ENCODE data around the gene AKIP1. TPM values are rescaled to one million over a fixed set of nuclear protein-coding genes. Genes with fewer than 3 reads are reported as not detected.
"Not testable (repeated sequence)": the region's sequence is repeated elsewhere in the genome, so short reads cannot be mapped to it uniquely, and the experiment has no call there.

Gene AKIP1
- total RNA-seq, 1 donor from 2014 or later, result 39.8 TPM

DNA sequence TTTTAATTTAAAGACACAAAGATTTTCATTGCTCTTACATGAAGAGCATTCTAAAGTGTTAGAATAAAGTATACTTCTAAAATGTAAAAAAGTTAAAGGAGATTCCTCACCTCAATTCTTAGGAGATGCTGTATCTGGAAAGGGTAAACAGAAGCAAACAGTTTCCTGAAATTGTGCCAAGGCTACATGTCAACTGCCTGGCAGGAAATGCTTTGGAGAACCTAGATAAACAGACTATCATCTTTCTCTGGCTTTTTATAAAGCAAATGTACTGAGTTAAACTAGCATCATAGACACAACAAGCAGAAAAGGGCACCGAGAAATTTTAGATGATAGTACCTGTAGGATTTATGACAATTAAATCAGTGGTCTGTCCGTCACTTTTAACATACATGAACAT lies 24.7 kb upstream of the AKIP1 start:
- no peaks in the 10 kb centered on the region for H3K27me3 ChIP-seq (ENCODE audit: control insufficient read depth, insufficient read depth, low read length)

DNA sequence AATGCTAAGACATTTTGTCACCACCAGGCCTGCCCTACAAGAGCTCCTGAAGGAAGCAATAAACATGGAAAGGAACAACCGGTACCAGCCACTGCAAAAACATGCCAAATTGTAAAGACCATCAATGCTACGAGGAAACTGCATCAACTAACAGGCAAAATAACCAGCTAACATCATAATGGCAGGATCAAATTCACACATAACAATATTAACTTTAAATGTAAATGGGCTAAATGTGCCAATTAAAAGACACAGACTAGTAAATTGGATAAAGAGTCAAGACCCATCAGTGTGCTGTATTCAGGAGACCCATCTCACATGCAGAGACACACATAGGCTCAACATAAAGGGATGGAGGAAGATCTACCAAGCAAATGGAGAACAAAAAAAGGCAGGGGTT lies 19.8 kb upstream of the AKIP1 start:
- not testable (repeated sequence) for H3K36me3 ChIP-seq (ENCODE audit: control insufficient read depth, insufficient read depth, low read length); DNase-seq (ENCODE audit: low read depth); H3K27me3 ChIP-seq (ENCODE audit: control insufficient read depth, insufficient read depth, low read length); H3K4me3 ChIP-seq (ENCODE audit: low read depth, low read length)

More for the DNA sequence above, 24.7 kb upstream of the AKIP1 start:
- DNase-seq (ENCODE audit: low read depth), result no peak
- no peak for TF ChIP-seq CTCF (IDR thresholded peaks at IDR 0.05; ENCODE audit: insufficient read depth, low read length, poor library complexity, severe bottlenecking)
- Histone ChIP-seq H3K4me3 (ENCODE audit: low read depth, low read length) (no peak overlapping the region), H3K36me3 (ENCODE audit: control insufficient read depth, insufficient read depth, low read length) (no peaks in the 10 kb centered on the region)

DNA sequence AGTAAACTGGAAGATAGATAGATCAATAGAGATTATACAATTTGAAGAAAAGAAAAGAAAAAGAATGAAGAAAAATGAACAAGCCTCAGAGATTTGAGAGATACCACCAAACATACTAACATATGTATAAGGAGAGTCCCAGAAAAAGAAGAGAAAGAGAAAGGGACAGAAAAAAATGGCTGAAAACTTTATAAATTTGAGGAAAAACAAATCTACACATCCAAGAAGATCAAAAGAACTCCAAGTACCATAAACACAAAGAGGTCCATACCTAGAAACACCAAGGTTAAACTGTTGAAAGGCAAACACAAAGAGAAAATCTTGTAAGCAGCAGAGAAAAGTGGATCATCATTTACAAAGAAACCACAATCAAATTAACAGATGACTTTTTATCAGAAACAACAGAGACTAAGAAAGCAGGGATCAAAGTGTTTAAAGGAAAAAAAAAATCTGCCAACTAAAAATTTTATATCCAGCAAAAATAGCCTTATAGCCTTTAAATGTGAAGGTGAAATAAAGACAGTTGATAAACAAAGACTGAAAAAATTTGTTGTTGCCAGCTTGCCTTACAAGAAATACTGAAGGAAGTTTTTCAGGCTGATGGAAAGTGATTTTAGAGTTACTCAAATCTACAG lies 11.8 kb upstream of the AKIP1 start:
- Histone ChIP-seq H3K27me3 (ENCODE audit: control insufficient read depth, insufficient read depth, low read length) (no peaks in the 10 kb centered on the region), H3K4me3 (ENCODE audit: low read depth, low read length) (no peak overlapping the region), H3K36me3 (ENCODE audit: control insufficient read depth, insufficient read depth, low read length) (no peaks in the 10 kb centered on the region)
- DNase-seq (ENCODE audit: low read depth), result no peak
- TF ChIP-seq CTCF (IDR thresholded peaks at IDR 0.05; ENCODE audit: insufficient read depth, low read length, poor library complexity, severe bottlenecking), result no peak

DNA sequence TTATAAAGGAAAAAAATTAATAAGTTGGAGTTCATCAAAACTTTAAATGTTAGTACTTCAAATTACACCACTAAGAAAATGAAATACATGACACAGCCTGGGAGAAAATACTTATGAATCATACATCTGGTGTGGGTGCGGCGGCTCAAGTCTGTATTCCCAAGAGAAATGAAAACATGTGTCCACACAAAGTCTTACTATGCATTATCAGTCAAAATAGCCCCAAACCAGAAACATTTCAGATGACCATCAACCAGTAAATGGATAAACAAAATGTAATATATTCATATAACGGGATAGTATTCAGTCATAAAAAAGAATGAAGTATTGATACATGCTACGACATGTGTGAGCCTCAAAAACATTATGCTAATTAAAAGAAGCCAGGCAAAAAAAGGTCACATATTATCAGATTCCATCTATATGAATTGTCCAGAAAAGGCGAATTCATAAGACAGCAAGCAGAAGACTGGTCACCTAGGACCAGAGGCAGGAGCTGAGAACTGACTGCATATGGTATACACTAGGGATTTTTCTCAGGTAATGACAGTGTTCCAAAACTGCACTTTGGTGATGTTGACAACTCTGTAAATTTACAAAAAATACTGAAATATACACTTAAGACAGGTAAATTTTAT lies 5.3 kb upstream of the AKIP1 start:
- no peak for TF ChIP-seq CTCF (IDR thresholded peaks at IDR 0.05; ENCODE audit: insufficient read depth, low read length, poor library complexity, severe bottlenecking)
- Histone ChIP-seq H3K27me3 (ENCODE audit: control insufficient read depth, insufficient read depth, low read length) (no peaks in the 10 kb centered on the region), H3K4me3 (ENCODE audit: low read depth, low read length) (no peak overlapping the region), H3K36me3 (ENCODE audit: control insufficient read depth, insufficient read depth, low read length) (no peaks in the 10 kb centered on the region)
- no peak for DNase-seq (ENCODE audit: low read depth)

DNA sequence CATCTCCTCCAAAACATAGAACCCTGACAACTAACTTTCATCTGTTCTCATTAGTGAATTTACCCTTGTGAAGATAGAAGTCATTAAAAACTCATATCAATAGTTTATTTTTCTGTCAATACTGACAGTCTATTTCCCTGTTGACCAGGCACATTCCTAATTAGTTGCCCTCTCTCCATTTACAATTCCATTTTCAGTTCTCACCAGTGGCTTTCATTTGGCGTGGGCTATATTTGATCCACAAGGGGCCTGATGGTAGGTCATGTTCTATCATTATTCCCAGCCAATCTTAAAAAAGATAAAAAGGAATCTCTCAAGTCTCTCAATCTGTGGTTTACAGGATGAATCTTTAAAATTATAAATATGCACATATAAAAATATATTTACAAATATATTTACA lies 3.9 kb upstream of the AKIP1 start:
- Histone ChIP-seq H3K27me3 (ENCODE audit: control insufficient read depth, insufficient read depth, low read length) (no peaks in the 10 kb centered on the region), H3K4me3 (ENCODE audit: low read depth, low read length) (no peak overlapping the region), H3K36me3 (ENCODE audit: control insufficient read depth, insufficient read depth, low read length) (no peaks in the 10 kb centered on the region)
- no peak for TF ChIP-seq CTCF (IDR thresholded peaks at IDR 0.05; ENCODE audit: insufficient read depth, low read length, poor library complexity, severe bottlenecking)
- DNase-seq (ENCODE audit: low read depth), result no peak

DNA sequence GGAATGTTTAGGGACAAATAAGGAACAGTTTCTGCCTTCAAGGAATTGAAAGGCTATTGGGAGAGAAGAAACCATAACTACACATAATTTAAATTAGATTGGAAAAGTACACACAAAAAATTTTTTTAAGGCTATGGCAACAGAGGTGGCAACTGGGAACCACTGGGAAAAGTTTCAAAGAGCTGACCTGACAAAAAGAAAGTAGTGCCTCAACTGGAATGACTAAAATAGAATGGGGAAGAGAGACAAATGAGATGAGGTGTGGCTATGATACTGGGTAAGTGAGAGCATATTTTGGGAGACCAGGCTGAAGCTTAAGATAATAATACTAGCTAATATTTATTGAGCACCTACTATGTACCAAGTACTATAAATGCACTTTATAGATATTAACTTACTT lies 2.9 kb upstream of the AKIP1 start:
- no peak overlapping the region for H3K4me3 ChIP-seq (ENCODE audit: low read depth, low read length)
- no peaks in the 10 kb centered on the region for H3K27me3 ChIP-seq (ENCODE audit: control insufficient read depth, insufficient read depth, low read length)
- no peaks in the 10 kb centered on the region for H3K36me3 ChIP-seq (ENCODE audit: control insufficient read depth, insufficient read depth, low read length)
- TF ChIP-seq CTCF (IDR thresholded peaks at IDR 0.05; ENCODE audit: insufficient read depth, low read length, poor library complexity, severe bottlenecking), result no peak
- DNase-seq (ENCODE audit: low read depth), result no peak

Measured in kidney epithelial cell (primary cell).